Thyroid gland (tissue), 4 donors: Measurements from ENCODE around the gene ARFGEF2.

ENCODE experiments used
- CTCF ChIP-seq, 6 experiments: fragments of 200-600 bp in 3 of 6; fragments of 450-650 bp in 3 of 6; sonication (generic) in 3 of 6; IDR thresholded peaks; one replicate each; pipeline ENCODE4 v1.5.1; 2016 to 2019; ENCODE audit warnings: antibody characterized with exemption in 6 of 6, mild to moderate bottlenecking in 2 of 6, inconsistent platforms in 1 of 6, moderate library complexity in 1 of 6
- POLR2A ChIP-seq, 2 donors: fragments of 450-650 bp; IDR thresholded peaks; one replicate each; pipeline ENCODE4 v1.6.1; 2017; ENCODE audit warnings: antibody characterized with exemption in 2 of 2, mild to moderate bottlenecking in 2 of 2, moderate library complexity in 1 of 2

- TF ChIP-seq POLR2A (IDR thresholded peaks at IDR 0.05) (no peak), CTCF (IDR thresholded peaks at IDR 0.05) (no peak)
Measured at GRCh38 chr20:48941467-48941866, 20.0 kb downstream of the ARFGEF2 start.
